GM12873 (cell line): Measurements from ENCODE around the gene PTPRE.
A peak's percentile ranks its signal among the peaks of the same experiment; 100 is the strongest.

Experiments used
- TF ChIP-seq, protein P1 (sequence below): IDR thresholded peaks from 2 replicates; pipeline ENCODE4 v1.5.1; 2012; ENCODE audit warnings: low read depth, mild to moderate bottlenecking, moderate library complexity, low read length, control low read depth; ENCODE audit not compliant: insufficient read depth; ENCODE audit errors: missing control alignments

Gene PTPRE

DNA sequence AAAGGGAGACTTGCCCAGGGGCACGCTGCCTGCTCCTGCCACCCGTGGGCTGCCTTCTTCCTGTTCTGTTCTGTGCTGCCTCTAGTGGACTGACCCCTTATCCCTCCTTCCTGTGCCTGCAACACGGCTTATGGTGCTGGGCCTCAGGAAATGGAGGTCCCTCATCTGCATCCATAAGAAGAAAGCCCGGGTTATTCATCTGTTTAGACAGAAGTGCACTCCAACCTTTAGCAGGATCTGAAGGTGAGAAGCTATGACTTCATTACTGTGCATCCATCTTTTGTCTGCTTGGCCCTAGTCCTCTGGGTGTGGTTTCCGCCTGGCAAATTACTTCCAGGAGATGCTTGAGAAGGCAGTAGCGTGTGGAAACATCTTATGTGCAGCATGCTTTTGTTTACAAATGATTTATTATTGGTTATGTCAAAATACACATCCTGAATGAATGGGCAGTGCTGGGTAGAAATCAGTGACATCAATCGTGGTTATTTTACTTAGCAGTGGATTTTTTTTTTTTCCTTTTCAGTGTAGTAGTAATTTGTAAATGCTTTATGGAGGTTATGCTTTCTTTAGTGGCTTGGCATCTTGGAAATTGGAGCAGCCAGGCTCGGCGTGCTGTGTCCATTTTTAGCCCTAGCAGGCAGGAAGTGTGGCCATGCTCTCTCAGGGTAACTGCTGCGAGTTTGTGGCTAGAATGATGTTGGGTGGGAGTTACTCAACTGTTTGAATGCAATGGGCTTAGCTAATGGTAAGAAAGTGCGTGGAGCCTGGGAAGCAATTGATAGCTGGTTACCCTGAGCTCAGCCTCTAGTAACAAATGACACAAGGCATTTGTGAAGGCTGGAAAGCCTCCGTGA lies 12.7 kb downstream of the PTPRE start:
- TF ChIP-seq, protein P1, sequence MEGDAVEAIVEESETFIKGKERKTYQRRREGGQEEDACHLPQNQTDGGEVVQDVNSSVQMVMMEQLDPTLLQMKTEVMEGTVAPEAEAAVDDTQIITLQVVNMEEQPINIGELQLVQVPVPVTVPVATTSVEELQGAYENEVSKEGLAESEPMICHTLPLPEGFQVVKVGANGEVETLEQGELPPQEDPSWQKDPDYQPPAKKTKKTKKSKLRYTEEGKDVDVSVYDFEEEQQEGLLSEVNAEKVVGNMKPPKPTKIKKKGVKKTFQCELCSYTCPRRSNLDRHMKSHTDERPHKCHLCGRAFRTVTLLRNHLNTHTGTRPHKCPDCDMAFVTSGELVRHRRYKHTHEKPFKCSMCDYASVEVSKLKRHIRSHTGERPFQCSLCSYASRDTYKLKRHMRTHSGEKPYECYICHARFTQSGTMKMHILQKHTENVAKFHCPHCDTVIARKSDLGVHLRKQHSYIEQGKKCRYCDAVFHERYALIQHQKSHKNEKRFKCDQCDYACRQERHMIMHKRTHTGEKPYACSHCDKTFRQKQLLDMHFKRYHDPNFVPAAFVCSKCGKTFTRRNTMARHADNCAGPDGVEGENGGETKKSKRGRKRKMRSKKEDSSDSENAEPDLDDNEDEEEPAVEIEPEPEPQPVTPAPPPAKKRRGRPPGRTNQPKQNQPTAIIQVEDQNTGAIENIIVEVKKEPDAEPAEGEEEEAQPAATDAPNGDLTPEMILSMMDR, result peak; percentile 36

DNA sequence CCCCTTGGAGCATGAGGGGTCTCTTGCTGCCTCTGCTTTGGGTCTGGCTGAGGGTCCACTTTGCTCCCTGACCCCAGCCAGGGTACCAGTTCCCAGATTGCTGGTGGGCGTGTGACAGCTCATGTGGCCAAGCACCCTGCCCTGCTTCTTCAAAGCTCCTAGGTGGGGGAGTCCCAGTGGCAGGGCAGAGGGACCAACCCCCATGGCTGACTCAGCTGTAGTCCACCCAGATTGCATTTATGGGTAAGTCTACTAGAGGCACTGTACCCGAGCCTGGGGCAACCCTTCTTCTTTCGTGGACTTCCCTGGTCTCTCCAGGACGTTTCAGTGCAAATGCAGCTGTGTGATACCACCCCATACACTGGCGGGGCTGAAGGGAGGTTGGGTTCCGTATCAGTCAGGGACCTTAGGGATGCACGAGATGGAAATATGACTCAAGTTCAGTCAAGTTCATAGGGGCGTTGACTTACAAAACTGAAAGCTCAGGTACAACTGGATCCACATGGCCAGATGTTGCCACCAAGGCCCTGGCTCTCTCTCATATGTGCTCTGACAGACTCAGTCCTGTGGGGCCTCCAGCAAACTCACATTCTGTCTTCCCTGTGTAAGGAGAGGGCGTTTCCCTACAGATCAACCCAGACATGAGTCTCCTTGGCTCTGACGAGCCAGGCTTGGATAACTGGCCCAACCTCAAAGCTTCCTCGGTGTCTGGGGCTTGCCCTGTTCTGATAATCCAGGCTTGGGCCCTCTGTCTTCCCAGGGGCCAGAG lies 13.6 kb downstream of the PTPRE start:
- TF ChIP-seq, protein P1, result no peak

DNA sequence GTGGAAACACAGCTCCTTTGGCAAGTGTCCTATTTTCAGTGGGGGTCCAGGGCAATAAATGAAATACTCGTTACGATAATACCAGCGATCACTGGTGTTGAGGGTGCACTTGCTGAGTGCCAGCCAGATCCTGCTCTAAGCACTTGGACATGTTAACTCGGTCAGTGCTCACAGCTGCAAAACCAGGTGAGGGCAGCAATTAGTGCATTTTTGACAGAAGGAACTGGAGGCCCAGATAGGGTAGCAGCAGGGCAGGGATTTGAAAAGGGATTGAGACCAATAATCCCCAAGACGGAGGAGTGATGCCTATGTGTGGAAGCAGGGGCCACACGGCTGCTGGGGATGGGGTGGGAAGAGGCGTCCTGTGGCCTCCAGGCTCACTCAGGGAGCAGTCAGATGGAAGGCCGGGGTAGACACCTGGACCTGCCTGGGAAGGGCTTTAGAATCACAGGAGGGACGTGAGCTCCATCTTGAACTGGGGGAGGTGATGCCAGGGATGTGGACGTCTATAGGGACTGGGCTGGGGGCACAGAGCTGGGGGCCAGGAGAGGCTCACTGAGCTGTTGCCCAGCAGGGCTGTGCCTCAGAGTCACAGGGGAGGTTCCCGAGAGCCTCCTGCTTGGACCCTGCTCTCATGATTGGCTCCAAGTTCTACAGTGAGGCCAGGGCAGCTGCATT lies 14.3 kb downstream of the PTPRE start:
- TF ChIP-seq, protein P1, result no peak

DNA sequence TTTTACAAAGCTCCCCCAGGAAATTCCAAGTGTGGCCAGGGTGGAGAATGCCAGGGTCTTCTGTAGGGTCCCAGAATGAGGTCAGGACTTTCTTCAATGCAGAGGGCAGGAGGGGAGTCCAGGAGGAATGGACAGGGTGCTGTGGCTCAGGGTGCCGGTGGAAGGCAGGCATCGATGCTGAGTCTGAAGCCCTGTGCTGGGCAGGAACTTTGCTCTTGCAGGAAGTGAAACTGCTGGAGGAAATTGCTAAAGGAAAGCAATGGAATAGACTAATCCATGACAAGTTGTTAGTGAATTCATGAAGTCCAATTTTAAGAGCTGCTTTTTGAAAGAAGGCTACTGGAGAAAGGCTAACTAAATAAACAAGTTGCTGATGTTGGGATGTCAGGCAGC lies 14.8 kb downstream of the PTPRE start:
- TF ChIP-seq, protein P1, result no peak

DNA sequence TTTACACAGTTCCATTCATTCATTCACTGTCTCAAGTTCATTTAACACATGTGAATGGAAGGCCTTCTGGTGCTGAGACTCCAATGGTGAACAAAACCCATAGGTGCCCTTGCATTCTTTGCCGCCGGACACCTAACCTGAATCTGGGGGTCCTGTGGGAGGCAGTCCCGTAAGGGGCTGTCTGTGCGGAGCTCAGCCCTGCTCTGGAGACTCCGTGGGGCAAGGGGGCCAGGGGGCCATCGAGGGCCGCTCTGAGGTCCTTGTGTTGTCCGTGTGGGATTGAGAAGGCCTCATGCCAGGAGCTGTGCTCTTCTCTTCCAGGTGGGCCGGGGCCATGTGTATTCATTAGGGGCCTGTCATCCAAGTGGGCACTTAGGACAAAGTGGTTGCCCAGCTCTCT lies 15.3 kb downstream of the PTPRE start:
- TF ChIP-seq, protein P1, result no peak

DNA sequence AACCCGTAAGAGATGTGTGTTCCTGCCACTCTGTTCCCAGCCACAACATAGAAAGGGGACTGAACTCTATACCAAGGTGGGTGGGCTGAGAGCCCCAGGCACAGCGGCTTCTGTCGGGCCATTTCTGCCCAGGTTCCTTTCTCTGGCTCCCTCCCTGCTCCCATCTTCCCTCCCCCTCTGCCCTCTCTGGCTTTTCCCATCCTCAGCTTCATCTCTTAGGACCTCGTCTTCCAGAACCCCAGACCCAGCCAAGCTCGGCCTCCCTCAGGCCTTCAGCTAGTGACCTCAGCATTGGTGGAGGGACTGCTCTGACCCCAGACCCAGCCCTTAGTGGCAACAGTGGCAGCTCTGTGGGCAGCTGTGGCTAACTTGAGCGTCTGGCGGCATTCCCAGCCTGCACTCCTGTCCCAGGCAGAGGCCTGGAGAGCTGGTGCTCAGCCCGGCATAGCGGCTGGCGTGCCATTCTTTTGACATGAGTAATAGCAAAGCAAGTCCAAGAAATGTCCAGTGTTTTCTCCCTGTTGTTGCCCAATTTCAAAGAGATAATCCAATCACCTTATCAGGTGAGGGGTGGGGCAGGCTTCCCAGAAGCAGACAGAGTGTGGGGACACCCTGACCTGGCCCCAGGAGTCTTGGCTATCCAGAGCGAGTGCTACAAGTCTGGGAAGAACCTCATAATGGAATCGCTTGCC lies 15.9 kb downstream of the PTPRE start:
- TF ChIP-seq, protein P1, result no peak

DNA sequence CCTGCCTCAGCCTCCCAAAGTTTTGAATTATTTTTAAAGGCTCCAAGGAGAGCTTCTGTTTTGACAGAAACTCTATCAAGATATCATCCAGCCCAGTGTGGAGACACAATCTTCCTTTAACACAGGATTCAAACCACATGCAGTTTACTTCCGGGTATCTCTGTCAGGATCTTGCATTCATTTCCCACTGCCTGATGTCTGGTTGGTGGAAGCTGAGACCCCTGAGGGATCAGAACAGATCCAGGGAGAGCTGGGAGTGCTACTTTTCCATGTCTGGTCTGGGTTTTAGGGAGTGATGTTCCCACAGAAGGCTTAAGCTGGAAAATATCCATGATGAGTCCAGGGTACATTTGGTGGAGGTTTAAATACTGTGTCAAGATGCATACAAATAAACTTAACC lies 16.7 kb downstream of the PTPRE start:
- TF ChIP-seq, protein P1, result no peak
